Activated CD8-positive, alpha-beta memory T cell treated with anti-CD3 and anti-CD28 coated beads for 36 hours (primary cell): ENCODE results near the gene KRT76. TPM values are rescaled to one million over a fixed set of nuclear protein-coding genes. Genes with fewer than 3 reads are reported as not detected.

Experiments used
- CTCF ChIA-PET: fragments of 350-600 bp; sonication (Branson Sonifier 250); formaldehyde crosslinking; loops from one replicate; lab custom pipeline; 2021; ENCODE audit warnings: antibody characterized with exemption; lab: Charles Lee
- POLR2A ChIA-PET: fragments of 350-600 bp; sonication (Branson Sonifier 250); formaldehyde crosslinking; loops from one replicate; lab custom pipeline; 2021; ENCODE audit warnings: antibody characterized with exemption; lab: Charles Lee
- total RNA-seq, 2 experiments: library from RNA; stranded (reverse); gene quantifications; one replicate each; pipeline ENCODE4 v1.2.3, GENCODE V29; 2021

Gene KRT76
- total RNA-seq, 2 experiments from 2014 or later: not detected

GRCh38 chr12:52721838-52722470 lies 55.2 kb downstream of the KRT76 start:
- POLR2A ChIA-PET: no interaction called here
- CTCF ChIA-PET: no interaction called here

DNA sequence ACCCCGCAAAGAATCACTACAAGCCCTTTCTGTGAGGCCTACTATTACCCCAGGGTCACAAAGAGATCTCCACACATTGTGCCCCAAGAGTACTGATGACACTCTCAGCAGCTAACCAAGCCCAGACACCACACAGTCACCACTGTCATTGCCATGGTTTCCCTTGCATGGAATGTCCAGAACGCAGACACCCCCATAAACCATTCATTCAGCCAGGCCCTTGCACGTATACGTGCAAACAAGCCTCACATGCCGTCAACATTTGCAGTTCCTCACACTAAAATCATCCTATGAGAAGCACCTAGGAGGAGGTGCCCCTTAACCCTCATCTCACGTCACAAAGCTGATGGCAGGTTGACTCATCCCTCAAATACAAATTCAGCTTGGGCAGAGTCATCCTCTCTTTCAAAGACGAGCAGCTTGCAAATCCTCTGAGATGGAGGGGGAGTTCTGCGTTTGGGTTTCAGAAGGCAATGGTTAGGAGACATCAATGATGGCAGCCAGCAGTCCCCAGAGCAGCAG lies 56.7 kb downstream of the KRT76 start:
- CTCF ChIA-PET: no interaction called here
- POLR2A ChIA-PET: no interaction called here

Other genes with a start within 250 kb of the KRT76 start
- not detected for gene KRT71, start 224.2 kb downstream of the KRT76 start, total RNA-seq
- not detected for gene KRT74, start 203.5 kb downstream of the KRT76 start, total RNA-seq
- not detected for gene KRT72, start 175.9 kb downstream of the KRT76 start, total RNA-seq
- gene KRT73, start 158.8 kb downstream of the KRT76 start, total RNA-seq: not detected
- gene KRT2, start 125.1 kb downstream of the KRT76 start, total RNA-seq: not detected
- gene KRT1, start 96.9 kb downstream of the KRT76 start, total RNA-seq: not detected
- not detected for gene KRT77, start 73.8 kb downstream of the KRT76 start, total RNA-seq
- not detected for gene KRT3, start 18.8 kb upstream of the KRT76 start, total RNA-seq
- not detected for gene KRT4, start 36.8 kb upstream of the KRT76 start, total RNA-seq
- under 1 TPM; 0.23 to 0.44 TPM for gene KRT79, start 57.0 kb upstream of the KRT76 start, total RNA-seq
- not detected for gene KRT78, start 71.6 kb upstream of the KRT76 start, total RNA-seq
- gene KRT8, start 127.7 kb upstream of the KRT76 start, total RNA-seq: not detected
- gene KRT18, start 171.8 kb upstream of the KRT76 start, total RNA-seq: 1 to 10 TPM; 4.5 to 4.9 TPM
- gene EIF4B, start 229.1 kb upstream of the KRT76 start, total RNA-seq: 100 to 1,000 TPM; 673 to 696 TPM